Measurements from ENCODE around the gene BEND3. TPM values are rescaled to one million over a fixed set of nuclear protein-coding genes. Genes with fewer than 3 reads are reported as not detected.

The BEND3 gene
- total and polyA plus RNA-seq, 2 donors from 2014 or later = 1.1 to 3.6 TPM

DNA sequence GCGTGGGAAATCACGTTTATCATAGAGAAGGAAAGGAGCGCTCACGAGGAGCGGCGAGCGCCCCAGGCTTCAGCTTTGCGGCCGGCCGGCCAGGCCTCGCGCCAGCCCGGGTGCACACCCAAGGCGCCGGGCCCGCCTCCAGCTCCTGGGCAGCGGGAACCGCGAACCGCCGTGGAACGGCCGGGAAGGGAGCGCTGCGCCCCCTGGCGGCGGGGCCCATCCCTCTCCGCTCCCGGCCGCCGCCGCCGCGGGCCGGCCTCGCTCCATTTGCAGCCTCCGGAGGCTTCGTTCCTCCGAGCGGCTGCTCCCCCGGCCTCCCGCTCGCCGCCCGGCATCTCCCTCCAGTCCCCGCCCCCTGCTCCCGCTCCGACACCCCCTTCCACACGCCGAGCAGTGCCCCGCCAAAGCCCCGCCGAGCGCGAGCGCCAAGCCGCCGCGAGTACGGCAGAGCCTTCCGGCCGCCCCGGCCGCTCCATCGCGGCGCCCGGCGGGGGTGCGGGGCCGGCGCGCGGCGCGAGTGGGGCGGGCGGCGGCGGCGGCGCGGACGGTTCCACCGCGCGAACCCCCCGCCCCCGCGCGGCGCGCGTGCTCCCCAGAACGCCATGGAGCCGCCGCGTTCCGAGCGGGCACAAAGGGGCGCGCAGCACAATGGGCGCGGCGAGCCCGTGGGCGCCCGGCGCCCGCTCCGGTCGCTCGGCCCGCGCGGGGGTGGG lies 946 bp downstream of the BEND3 start:
- no peak for FAIRE-seq
- H3K27ac ChIP-seq (ENCODE audit: low read depth in 2 of 2, low read length in 2 of 2) = peak overlapping the region; percentile 43 to 54
- H3K9ac ChIP-seq (ENCODE audit: low read length in 3 of 3) = peak overlapping the region; percentile 34 to 52 (median 35)

DNA sequence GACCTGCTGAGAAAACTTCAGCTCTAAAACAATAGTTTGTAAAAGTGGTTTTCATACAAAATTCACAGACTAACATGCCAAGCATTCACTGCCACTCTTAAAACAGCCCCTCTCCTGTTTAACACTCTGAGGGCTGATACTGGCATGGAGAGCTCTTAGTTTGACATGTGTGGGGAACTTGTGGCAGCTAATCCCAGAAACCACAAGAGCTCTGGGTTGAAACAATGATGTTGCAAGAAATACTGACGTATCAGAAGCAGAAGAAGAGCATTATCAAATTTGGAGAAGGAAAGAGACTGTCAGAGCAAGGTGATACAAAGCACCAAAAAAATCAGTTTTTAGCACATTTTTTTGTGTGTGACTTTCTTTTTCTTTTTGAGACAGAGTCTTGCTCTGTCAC lies 5.1 kb downstream of the BEND3 start:
- Histone ChIP-seq H3K36me3 (ENCODE audit: control insufficient read depth in 2 of 3, insufficient read depth in 3 of 3, low read length in 3 of 3) (no peaks in the 10 kb centered on the region), H3K9me3 (ENCODE audit: control insufficient read depth in 2 of 3, insufficient read depth in 1 of 3, low read length in 3 of 3) (no peaks in the 10 kb centered on the region), H3K4me1 (ENCODE audit: control insufficient read depth in 2 of 3, insufficient read depth in 2 of 3, low read depth in 1 of 3, low read length in 3 of 3) (peaks cover 0 to 7% (median 5%) of the 10 kb centered on the region in 3 donors), H3K27me3 (ENCODE audit: control insufficient read depth, insufficient read depth, low read length) (no peaks in the 10 kb centered on the region), H3K9ac (ENCODE audit: low read length in 3 of 3) (no peak overlapping the region), H3K4me3 (ENCODE audit: low read length in 3 of 3) (no peak overlapping the region), H3K27ac (ENCODE audit: low read depth in 2 of 2, low read length in 2 of 2) (no peak overlapping the region)
- no peak for DNase-seq
- TF ChIP-seq CTCF (IDR thresholded peaks at IDR 0.05; ENCODE audit: borderline replicate concordance, extremely low read depth, insufficient read depth) = no peak
- intact Hi-C loops (cut with DNase I) = no loop called here
- no peak for FAIRE-seq

More for the DNA sequence above, 946 bp downstream of the BEND3 start:
- Histone ChIP-seq H3K27me3 (ENCODE audit: control insufficient read depth, insufficient read depth, low read length) (no peaks in the 10 kb centered on the region), H3K4me1 (ENCODE audit: control insufficient read depth in 2 of 3, insufficient read depth in 2 of 3, low read depth in 1 of 3, low read length in 3 of 3) (peaks cover 0 to 7% (median 5%) of the 10 kb centered on the region in 3 donors), H3K4me3 (ENCODE audit: low read length in 3 of 3) (peak overlapping the region; percentile 63 to 69 (median 64)), H3K9me3 (ENCODE audit: control insufficient read depth in 2 of 3, insufficient read depth in 1 of 3, low read length in 3 of 3) (no peaks in the 10 kb centered on the region), H3K36me3 (ENCODE audit: control insufficient read depth in 2 of 3, insufficient read depth in 3 of 3, low read length in 3 of 3) (no peaks in the 10 kb centered on the region)
- intact Hi-C loops (cut with DNase I) = no loop called here
- TF ChIP-seq CTCF (IDR thresholded peaks at IDR 0.05; ENCODE audit: borderline replicate concordance, extremely low read depth, insufficient read depth) = peak; percentile 84
- peak; percentile 90 to 95 (median 93) for DNase-seq

DNA sequence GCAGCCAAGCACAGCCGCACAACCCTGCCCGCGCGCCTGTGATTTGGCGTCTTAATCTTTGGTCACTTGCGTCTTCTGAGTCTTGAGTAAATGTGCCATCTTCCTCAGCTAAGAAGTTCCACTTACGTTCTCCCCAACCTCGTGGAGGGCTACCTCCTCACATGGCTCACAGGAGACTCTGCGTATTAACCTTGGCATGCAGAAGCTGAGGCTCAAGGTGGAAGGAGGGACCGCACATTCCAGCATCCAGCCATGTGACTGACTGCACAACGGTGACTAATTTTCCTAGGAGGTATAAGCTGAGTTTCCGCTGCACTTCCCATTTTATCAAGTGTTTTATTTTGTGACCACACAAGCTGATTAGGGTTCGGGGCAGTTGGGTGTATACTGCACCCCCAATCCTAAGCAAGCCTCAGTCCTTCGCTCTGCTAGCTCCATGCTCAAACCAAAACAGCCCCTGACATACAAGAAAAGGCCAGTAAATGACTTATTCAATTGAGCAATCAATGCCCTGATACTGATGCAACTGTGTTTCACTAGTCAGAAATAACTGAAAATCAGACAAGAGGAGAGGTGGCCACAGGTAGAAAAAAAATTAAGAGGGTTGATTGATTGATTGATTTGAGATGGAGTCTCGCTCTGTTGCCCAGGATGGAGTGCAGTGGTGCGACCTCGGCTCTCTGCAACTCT lies 7.0 kb downstream of the BEND3 start:
- Histone ChIP-seq H3K27me3 (ENCODE audit: control insufficient read depth, insufficient read depth, low read length) (no peaks in the 10 kb centered on the region), H3K4me1 (ENCODE audit: control insufficient read depth in 2 of 3, insufficient read depth in 2 of 3, low read depth in 1 of 3, low read length in 3 of 3) (peaks cover 0 to under 1% (median 0%) of the 10 kb centered on the region in 3 donors), H3K9me3 (ENCODE audit: control insufficient read depth in 2 of 3, insufficient read depth in 1 of 3, low read length in 3 of 3) (no peaks in the 10 kb centered on the region), H3K27ac (ENCODE audit: low read depth in 2 of 2, low read length in 2 of 2) (no peak overlapping the region), H3K36me3 (ENCODE audit: control insufficient read depth in 2 of 3, insufficient read depth in 3 of 3, low read length in 3 of 3) (no peaks in the 10 kb centered on the region), H3K9ac (ENCODE audit: low read length in 3 of 3) (no peak overlapping the region), H3K4me3 (ENCODE audit: low read length in 3 of 3) (no peak overlapping the region)
- intact Hi-C loops (cut with DNase I) = no loop called here
- FAIRE-seq = no peak
- no peak for TF ChIP-seq CTCF (IDR thresholded peaks at IDR 0.05; ENCODE audit: borderline replicate concordance, extremely low read depth, insufficient read depth)
- no peak for DNase-seq

All from kidney (tissue), 14 donors.